ENCODE data around the gene SIX6.

Gene SIX6

GRCh38 chr14:60488175-60488574 is 20.8 kb upstream of the SIX6 start:
- DNase-seq = no peak
- H3K27ac ChIP-seq = no peak overlapping the region
- no peaks in the 10 kb centered on the region for H3K27me3 ChIP-seq (ENCODE audit: insufficient read depth, low read depth, severe bottlenecking)

GRCh38 chr14:60490270-60490669 is 18.7 kb upstream of the SIX6 start:
- no peak for TF ChIP-seq CTCF (IDR thresholded peaks at IDR 0.05; ENCODE audit: low read depth, low read length)
- DNase-seq = no peak
- H3K27me3 ChIP-seq (ENCODE audit: insufficient read depth, low read depth, severe bottlenecking) = no peaks in the 10 kb centered on the region
- H3K9me3 ChIP-seq (ENCODE audit: severe bottlenecking) = no peaks in the 10 kb centered on the region
- H3K27ac ChIP-seq = no peak overlapping the region
- H3K4me3 ChIP-seq (ENCODE audit: low read depth, low read length) = no peak overlapping the region
- no peaks in the 10 kb centered on the region for H3K36me3 ChIP-seq

More at GRCh38 chr14:60488175-60488574, 20.8 kb upstream of the SIX6 start:
- H3K4me3 ChIP-seq (ENCODE audit: low read depth, low read length) = no peak overlapping the region
- no peaks in the 10 kb centered on the region for H3K36me3 ChIP-seq
- TF ChIP-seq CTCF (IDR thresholded peaks at IDR 0.05; ENCODE audit: low read depth, low read length) = no peak
- no peaks in the 10 kb centered on the region for H3K9me3 ChIP-seq (ENCODE audit: severe bottlenecking)

GRCh38 chr14:60495946-60496345 is 13.0 kb upstream of the SIX6 start:
- Histone ChIP-seq H3K9me3 (ENCODE audit: severe bottlenecking) (no peaks in the 10 kb centered on the region), H3K36me3 (no peaks in the 10 kb centered on the region), H3K27ac (no peak overlapping the region), H3K27me3 (ENCODE audit: insufficient read depth, low read depth, severe bottlenecking) (no peaks in the 10 kb centered on the region), H3K4me3 (ENCODE audit: low read depth, low read length) (no peak overlapping the region)
- no peak for TF ChIP-seq CTCF (IDR thresholded peaks at IDR 0.05; ENCODE audit: low read depth, low read length)
- no peak for DNase-seq

GRCh38 chr14:60502541-60502940 is 6.4 kb upstream of the SIX6 start:
- no peaks in the 10 kb centered on the region for H3K27me3 ChIP-seq (ENCODE audit: insufficient read depth, low read depth, severe bottlenecking)
- DNase-seq = no peak
- no peak overlapping the region for H3K4me3 ChIP-seq (ENCODE audit: low read depth, low read length)
- no peaks in the 10 kb centered on the region for H3K36me3 ChIP-seq
- no peak overlapping the region for H3K27ac ChIP-seq
- H3K9me3 ChIP-seq (ENCODE audit: severe bottlenecking) = no peaks in the 10 kb centered on the region
- no peak for TF ChIP-seq CTCF (IDR thresholded peaks at IDR 0.05; ENCODE audit: low read depth, low read length)

- Histone ChIP-seq H3K4me3 (ENCODE audit: low read depth, low read length) (no peak overlapping the region), H3K9me3 (ENCODE audit: severe bottlenecking) (peaks cover 2% of the 10 kb centered on the region), H3K36me3 (no peaks in the 10 kb centered on the region), H3K27me3 (ENCODE audit: insufficient read depth, low read depth, severe bottlenecking) (no peaks in the 10 kb centered on the region), H3K27ac (no peak overlapping the region)
- TF ChIP-seq CTCF (IDR thresholded peaks at IDR 0.05; ENCODE audit: low read depth, low read length) = no peak
- no peak for DNase-seq
These were observed 3.5 kb upstream of the SIX6 start for GRCh38 chr14:60505448-60505847.

GRCh38 chr14:60506010-60506409 is 2.9 kb upstream of the SIX6 start:
- peaks cover 2% of the 10 kb centered on the region for H3K9me3 ChIP-seq (ENCODE audit: severe bottlenecking)
- no peak overlapping the region for H3K27ac ChIP-seq
- no peak overlapping the region for H3K4me3 ChIP-seq (ENCODE audit: low read depth, low read length)
- H3K27me3 ChIP-seq (ENCODE audit: insufficient read depth, low read depth, severe bottlenecking) = no peaks in the 10 kb centered on the region
- H3K36me3 ChIP-seq = no peaks in the 10 kb centered on the region; the same call in 1 of the 2 replicates
- TF ChIP-seq CTCF (IDR thresholded peaks at IDR 0.05; ENCODE audit: low read depth, low read length) = no peak
- no peak for DNase-seq

Measured in WERI-Rb-1 (cell line).